ENCODE results near the gene CACNA1C. TPM values are rescaled to one million over a fixed set of nuclear protein-coding genes. Genes with fewer than 3 reads are reported as not detected.

The CACNA1C gene
- total RNA-seq, 2 donors from 2014 or later = 99.2 to 127 TPM

- ATAC-seq (peak; percentile 50 to 55), DNase-seq (no peak)
- intact Hi-C loops (cut with DNase I) = no loop called here
Observed at GRCh38 chr12:2373307-2373706, 320.5 kb downstream of the CACNA1C start.

- DNase-seq (no peak), ATAC-seq (no peak)
- intact Hi-C loops (cut with DNase I) = no loop called here
Observed at GRCh38 chr12:2374092-2374906, 321.5 kb downstream of the CACNA1C start.

DNA sequence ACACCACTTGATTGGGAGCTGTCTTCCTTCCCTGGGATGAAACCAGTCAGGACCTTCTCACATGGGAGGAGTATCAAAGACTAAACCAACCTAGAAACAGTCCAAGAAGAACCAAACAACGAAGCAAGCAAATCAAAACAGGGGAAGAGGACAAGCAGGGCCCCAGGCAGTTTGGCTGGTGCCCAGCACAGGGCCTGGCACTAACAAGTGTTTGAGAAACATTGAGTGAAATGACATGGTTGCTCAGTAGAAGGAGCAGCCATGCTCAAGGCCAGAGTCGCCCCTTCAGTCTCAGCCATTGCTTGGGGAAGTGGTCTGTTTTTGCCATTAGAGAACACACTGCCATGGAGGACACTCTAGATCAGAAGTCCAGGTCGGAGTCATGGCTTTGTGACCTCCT is 323.1 kb downstream of the CACNA1C start:
- ATAC-seq (no peak), DNase-seq (no peak)
- intact Hi-C loops (cut with DNase I) = no loop called here

DNA sequence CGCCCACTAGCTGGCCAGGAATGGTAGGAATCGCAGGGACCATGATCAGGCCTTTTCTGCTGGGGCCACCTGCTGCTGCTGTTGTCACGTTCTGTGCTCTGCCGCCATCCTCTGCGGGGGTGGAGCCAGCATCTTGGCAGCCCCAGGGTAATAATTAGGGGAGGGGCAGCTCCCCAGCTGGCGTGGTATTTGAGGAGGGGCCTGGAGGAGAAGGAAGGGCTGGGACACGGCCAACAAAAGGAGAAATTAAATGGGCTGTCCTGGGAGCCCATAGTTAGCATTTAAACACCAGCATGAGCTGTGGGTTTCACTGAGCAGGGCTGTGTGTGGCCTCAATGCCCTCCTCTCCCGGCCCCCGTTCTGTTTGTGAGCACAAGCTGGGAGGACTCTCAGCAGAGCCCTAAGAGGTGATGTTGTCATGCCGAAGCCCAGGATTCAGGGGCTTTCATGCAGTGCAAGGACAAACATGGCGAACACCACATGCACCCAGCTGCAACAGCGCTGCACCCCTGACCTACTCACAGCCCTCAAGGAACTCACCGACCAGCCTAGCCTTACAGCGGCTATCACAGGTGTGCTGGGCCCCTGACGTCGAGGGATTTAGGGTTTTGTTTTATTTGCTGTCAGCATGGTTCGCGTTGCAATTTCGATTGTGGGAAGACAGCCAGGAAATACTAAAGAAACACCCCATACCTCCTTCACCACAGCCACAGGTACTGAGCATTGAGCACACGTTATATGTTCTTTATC is 324.3 kb downstream of the CACNA1C start:
- intact Hi-C loops (cut with DNase I) = no loop called here
- ATAC-seq (no peak), DNase-seq (no peak)

DNA sequence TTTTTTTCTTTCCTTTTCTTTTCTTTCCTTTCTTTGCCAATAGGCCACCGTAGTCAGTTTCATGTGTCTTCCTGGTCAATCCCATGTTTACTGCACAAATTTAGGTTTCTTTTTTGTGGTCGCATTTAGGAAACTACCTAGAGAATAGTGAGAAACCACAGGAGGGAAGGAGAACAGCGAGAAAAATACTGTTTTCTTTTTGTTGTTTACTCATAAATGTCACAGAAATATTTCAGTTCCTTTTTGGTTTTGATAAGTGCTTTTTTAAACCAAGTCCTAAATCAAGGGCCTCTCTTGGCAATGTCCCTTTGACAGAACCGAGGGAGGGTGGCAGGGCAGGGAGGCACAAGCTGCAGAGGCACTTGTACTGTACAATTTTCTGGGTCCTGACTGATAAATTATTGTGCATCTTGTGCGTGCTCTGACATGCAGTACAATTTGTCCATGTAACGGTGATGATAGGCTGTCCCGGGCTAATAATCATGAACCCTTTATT is 326.1 kb downstream of the CACNA1C start:
- intact Hi-C loops (cut with DNase I) = no loop called here
- DNase-seq = no peak
- ATAC-seq = no peak

- DNase-seq = no peak
- no peak for ATAC-seq
- intact Hi-C loops (cut with DNase I) = no loop called here
Observed at GRCh38 chr12:2380946-2381345, 328.2 kb downstream of the CACNA1C start.

DNA sequence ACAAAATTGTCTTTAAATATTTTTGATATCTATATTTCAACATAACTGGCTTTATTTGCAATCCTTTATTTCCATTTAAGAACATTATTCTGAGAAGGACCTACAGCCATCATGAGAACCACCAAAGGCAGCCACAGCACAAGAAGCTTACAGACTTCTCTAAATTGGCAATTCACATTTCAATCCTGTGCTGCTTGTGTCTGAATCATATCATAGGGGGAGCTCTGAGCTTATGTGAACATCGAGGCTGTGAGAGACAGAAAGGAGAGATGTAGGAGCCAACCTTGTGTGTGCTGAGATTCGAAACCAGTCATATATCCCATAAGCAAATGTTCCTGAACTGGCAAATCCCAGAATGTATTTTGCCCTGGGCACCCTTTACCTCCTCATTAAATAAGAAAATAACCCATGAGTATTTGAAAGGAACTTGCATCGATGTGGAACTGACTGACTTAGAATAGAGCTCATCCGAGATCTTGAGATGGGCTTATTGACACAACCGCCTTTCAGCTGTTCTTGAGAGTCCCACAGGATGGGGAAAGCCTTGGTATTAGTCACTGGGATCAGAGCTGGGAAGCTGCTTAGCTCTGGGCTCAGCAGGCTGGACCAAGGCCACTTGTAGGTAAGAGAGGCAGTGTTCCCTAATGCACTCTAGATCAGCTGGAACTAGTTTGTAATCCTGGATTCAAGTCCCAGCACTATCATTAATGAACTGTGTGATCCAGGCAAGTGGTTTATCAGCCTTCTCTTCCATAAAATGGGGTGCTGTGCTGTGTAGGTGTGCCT is 329.8 kb downstream of the CACNA1C start:
- peak in 1 of 2 donors; percentile 50 for ATAC-seq
- intact Hi-C loops (cut with DNase I) = no loop called here

DNA sequence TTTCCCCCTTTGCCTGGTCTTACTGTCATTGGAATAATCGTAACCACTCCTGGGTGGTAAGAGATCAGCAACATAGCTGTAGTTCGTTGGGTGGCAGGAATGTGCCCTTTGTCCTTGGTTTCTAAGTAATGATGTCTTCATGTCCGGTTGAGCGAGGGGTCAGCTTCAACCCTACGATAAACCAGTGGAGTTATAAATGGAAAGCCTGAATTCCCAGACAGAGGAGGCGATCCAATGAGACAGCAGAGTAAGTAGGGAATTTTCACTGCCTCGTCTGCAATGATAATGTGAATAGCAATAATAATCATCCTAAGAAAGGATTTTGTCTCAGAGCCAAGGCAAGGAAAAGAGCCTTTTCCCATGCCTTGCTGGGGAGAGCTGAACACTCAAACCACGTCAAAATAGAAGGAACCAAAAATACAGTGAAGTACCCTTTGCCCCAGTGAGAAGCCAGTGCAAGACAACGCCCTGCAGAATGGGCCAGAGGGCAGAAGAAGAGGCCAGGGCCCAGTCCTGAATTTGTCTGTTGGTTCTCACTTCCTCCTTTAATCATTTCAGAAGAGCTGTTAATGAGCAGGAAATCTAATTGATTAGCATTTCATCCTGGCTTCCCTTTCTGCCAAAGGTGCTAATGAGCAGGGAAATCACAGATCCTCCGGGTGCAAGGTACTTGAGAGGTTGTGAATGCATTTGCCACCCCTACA is 330.7 kb downstream of the CACNA1C start:
- peak; percentile 40 to 76 for ATAC-seq
- intact Hi-C loops (cut with DNase I) = no loop called here
- no peak for DNase-seq

More for the DNA sequence above, 329.8 kb downstream of the CACNA1C start:
- no peak for DNase-seq

GRCh38 chr12:2384029-2384386 is 331.2 kb downstream of the CACNA1C start:
- DNase-seq (no peak), ATAC-seq (no peak)
- intact Hi-C loops (cut with DNase I) = no loop called here

DNA sequence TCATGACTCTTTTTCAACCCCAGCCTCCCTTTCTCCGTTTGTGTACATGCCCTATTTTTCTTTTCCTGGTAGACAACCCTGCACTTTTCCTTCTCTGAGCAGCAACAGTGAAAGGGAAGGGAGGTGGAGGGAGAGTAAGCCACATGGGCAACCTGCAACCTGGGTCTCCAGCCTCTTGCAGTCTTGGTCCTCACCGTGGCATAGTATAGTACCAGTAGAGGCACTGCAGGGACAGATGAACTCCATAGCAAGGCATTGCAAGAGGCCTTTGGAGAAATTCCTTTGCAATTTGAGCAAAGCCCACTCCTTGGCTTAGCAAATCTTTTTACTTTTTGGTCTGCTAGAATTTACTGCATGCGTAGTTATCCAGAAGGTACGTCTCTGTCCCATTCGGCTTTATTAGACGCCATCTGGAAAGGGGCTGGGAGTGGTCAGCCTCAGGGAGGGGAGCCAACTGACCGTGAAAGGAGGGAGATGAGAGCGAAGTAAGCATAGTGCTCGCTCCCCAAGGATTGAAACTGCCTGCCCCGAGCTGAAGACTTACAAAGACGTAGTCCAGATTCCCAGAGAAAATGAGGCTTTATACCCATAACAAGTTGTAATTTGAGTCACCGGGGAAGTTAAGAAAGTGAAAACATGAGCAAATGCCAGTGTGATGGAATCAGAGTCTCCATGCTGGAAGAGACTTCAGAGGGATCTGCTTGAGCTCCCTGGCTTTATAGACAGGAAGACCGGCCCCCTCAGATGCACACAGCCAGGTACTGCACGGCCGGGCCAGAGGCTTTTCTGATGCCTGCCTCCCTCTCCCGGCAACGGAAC is 332.0 kb downstream of the CACNA1C start:
- peak; percentile 10 to 27 for ATAC-seq

DNA sequence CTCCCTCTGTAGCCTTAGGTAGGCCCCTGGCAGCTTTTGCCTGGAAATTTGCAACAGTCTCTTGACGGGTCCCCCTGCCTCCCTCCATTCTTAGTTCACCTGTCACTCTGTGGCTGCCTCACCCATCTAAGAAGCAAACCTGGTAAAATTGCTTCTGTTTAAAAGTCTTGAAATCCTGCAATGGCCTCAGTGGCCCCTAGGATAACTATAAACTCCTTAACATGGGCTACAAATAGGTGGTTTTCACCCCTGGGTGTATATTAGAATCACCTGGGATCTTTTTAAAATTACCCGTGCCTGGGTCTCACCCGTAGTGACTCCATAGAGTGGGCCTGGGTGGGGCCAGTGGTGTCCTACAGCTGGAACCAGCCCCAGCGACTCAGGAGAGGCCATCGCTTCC is 332.7 kb downstream of the CACNA1C start:
- no peak for ATAC-seq
- intact Hi-C loops (cut with DNase I) = no loop called here
- DNase-seq = no peak

More for the DNA sequence above, 332.0 kb downstream of the CACNA1C start:
- intact Hi-C loops (cut with DNase I) = no loop called here
- no peak for DNase-seq

DNA sequence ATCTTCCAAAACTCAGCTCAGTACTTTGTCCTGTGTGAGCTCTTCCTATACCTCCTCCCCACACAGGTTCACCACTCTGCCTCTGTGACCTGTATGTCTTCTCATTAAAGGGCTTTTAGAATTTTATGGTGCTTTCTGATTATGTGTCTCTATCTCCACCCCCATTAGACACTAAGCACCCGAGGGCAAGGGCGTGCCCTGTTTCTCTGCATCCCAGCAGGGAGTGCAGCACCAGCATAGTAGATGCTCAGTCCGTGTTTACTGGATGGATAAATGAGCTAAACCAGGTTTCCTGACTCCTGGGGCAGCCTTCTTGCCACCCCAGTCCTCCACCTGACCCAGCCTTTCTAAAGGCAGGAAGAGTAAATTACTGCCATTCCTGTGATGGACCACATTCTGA is 333.8 kb downstream of the CACNA1C start:
- DNase-seq = no peak
- intact Hi-C loops (cut with DNase I) = no loop called here
- no peak for ATAC-seq

- ATAC-seq = no peak
- intact Hi-C loops (cut with DNase I) = no loop called here
- DNase-seq = no peak
Observed at GRCh38 chr12:2387103-2387834, 334.5 kb downstream of the CACNA1C start.

GRCh38 chr12:2389079-2389790 is 336.4 kb downstream of the CACNA1C start:
- DNase-seq (no peak), ATAC-seq (peak in 1 of 2 donors; percentile 37)
- intact Hi-C loops (cut with DNase I) = no loop called here

- intact Hi-C loops (cut with DNase I) = loop anchor here in 1 of 2 donors (10.0 kb wide), 1 partner anchor 195 kb away; no protein-coding TSS in a partner anchor
- no peak for DNase-seq
- no peak for ATAC-seq
Observed at GRCh38 chr12:2390133-2390532, 337.3 kb downstream of the CACNA1C start.

GRCh38 chr12:2390850-2391390 is 338.1 kb downstream of the CACNA1C start:
- DNase-seq (no peak), ATAC-seq (no peak)
- intact Hi-C loops (cut with DNase I) = loop anchor here in 1 of 2 donors (10.0 kb wide), 1 partner anchor 194 kb away; no protein-coding TSS in a partner anchor

Measured in left cardiac atrium (tissue), 4 donors.